ENCODE results near the gene TRIO.

DNA sequence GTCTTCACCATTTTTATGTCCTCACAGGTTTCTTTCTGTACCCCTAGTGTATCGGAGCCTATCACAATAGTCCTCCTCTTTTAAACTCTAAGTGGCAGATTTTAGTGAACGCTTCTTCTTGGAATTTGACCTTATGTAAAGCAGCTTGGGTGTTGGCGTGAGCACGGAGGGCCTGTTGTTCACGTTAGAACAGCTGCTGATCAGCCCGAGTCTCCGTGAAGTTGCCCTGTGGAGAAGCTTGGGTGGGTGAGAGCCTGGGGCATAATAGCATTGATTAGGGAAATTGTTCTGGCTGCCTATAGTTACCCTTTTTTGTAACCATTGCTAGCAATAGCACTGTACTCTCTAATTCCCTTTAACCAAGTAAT is 271.5 kb downstream of the TRIO start:
- TF ChIP-seq TAF1 (IDR thresholded peaks at IDR 0.05; ENCODE audit: borderline replicate concordance, insufficient read depth, low read length), result no peak
- TF ChIP-seq, protein P1, sequence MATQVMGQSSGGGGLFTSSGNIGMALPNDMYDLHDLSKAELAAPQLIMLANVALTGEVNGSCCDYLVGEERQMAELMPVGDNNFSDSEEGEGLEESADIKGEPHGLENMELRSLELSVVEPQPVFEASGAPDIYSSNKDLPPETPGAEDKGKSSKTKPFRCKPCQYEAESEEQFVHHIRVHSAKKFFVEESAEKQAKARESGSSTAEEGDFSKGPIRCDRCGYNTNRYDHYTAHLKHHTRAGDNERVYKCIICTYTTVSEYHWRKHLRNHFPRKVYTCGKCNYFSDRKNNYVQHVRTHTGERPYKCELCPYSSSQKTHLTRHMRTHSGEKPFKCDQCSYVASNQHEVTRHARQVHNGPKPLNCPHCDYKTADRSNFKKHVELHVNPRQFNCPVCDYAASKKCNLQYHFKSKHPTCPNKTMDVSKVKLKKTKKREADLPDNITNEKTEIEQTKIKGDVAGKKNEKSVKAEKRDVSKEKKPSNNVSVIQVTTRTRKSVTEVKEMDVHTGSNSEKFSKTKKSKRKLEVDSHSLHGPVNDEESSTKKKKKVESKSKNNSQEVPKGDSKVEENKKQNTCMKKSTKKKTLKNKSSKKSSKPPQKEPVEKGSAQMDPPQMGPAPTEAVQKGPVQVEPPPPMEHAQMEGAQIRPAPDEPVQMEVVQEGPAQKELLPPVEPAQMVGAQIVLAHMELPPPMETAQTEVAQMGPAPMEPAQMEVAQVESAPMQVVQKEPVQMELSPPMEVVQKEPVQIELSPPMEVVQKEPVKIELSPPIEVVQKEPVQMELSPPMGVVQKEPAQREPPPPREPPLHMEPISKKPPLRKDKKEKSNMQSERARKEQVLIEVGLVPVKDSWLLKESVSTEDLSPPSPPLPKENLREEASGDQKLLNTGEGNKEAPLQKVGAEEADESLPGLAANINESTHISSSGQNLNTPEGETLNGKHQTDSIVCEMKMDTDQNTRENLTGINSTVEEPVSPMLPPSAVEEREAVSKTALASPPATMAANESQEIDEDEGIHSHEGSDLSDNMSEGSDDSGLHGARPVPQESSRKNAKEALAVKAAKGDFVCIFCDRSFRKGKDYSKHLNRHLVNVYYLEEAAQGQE (IDR thresholded peaks at IDR 0.05; ENCODE audit: insufficient read depth in 1 of 2, low read depth in 2 of 2, low read length in 2 of 2), result no peak
- no peak for TF ChIP-seq POLR2AphosphoS5 (IDR thresholded peaks at IDR 0.05; ENCODE audit: low read depth, low read length)

All from PFSK-1 (cell line).